HCT116 (cell line): ENCODE measurements around the gene CFAP221. TPM values are rescaled to one million over a fixed set of nuclear protein-coding genes. Genes with fewer than 3 reads are reported as not detected.
A peak's percentile ranks its signal among the peaks of the same experiment; 100 is the strongest.

Experiments used
- ATAC-seq: fragments of 200-7000 bp; cut with Tn5 transposase; 2 replicates; pipeline ENCODE4 v1.9.1; 2020; ENCODE audit warnings: mild to moderate bottlenecking, moderate library complexity
- BruUV-seq: library from RNA; stranded (reverse); fragments of 400-500 nt; replicated peaks from 2 replicates; lab custom pipeline; 2021; lab: Mats Ljungman, UMichigan
- CTCF ChIA-PET: fragments of 300-600 bp; sonication (Branson Sonifier 250); formaldehyde crosslinking; loops from one replicate; lab custom pipeline; 2021; ENCODE audit warnings: antibody characterized with exemption; lab: Charles Lee
- POLR2A ChIA-PET: fragments of 300-600, 350-600 bp; sonication (Branson Sonifier 250); formaldehyde crosslinking; loops from one replicate; lab custom pipeline; 2021; ENCODE audit warnings: antibody characterized with exemption; lab: Charles Lee
- RAD21 ChIA-PET, 2 experiments: fragments of 300-600 bp; sonication (Branson Sonifier 250); formaldehyde crosslinking; loops; one replicate each; lab custom pipeline; 2023; ENCODE audit warnings: low total read pairs in 2 of 2; ENCODE audit not compliant: uncharacterized antibody in 2 of 2, unreplicated experiment in 2 of 2, low non-redundant PET in 1 of 2; lab: Charles Lee
- DNase-seq: peaks from one replicate; pipeline ENCODE4 v3.0.0-alpha.2; 2010; ENCODE audit warnings: low read depth, low spot score
- H2AFZ ChIP-seq: fragments of 200-600 bp; shearing (Covaris generic), sonication (generic); 2 replicates; pipeline ENCODE4 v1.6.1; 2017; ENCODE audit warnings: low read depth, mixed run types, mixed read lengths, antibody characterized with exemption, low read length; ENCODE audit not compliant: poor library complexity, severe bottlenecking
- H3K27ac ChIP-seq: 2 replicates; pipeline ENCODE4 v1.5.1; 2012; ENCODE audit warnings: low read depth, low read length
- H3K27me3 ChIP-seq: fragments of 200-600 bp; sonication (generic); 2 replicates; pipeline ENCODE4 v1.6.1; 2016; ENCODE audit warnings: mixed run types, low read length, mixed read lengths; ENCODE audit not compliant: insufficient read depth
- H3K36me3 ChIP-seq, 2 experiments: fragments of 200-500 bp in 1 of 2; fragments of 200-600 bp in 1 of 2; sonication (Bioruptor generic) in 1 of 2; sonication (generic) in 1 of 2; 2 replicates each; pipeline versions ENCODE4 v1.5.1 to v1.6.1; 2014 to 2016; ENCODE audit warnings: low read length in 2 of 2, inconsistent platforms in 1 of 2, mixed read lengths in 1 of 2, mixed run types in 1 of 2; ENCODE audit not compliant: insufficient read depth in 2 of 2, control insufficient read depth in 1 of 2
- H3K4me1 ChIP-seq, 2 experiments: fragments of 200-600 bp in 1 of 2; sonication (generic) in 1 of 2; 2 replicates each; pipeline versions ENCODE4 v1.5.1 to v1.6.1; 2012 to 2017; ENCODE audit warnings: low read length in 2 of 2, inconsistent platforms in 1 of 2, mild to moderate bottlenecking in 1 of 2, mixed read lengths in 1 of 2, mixed run types in 1 of 2, moderate library complexity in 1 of 2; ENCODE audit not compliant: insufficient read depth in 2 of 2, control insufficient read depth in 1 of 2
- H3K4me2 ChIP-seq: fragments of 200-600 bp; sonication (generic); 2 replicates; pipeline ENCODE4 v1.6.1; 2017; ENCODE audit warnings: mixed run types, low read length, mixed read lengths
- H3K4me3 ChIP-seq, 2 experiments: fragments of 200-600 bp in 1 of 2; sonication (generic) in 1 of 2; replicated peaks in 1 of 2; 2 replicates each; pipeline ENCODE4 v1.5.1; 2011 to 2016; ENCODE audit warnings: low read length in 2 of 2, control low read depth in 1 of 2, low read depth in 1 of 2, mild to moderate bottlenecking in 1 of 2, mixed read lengths in 1 of 2, mixed run types in 1 of 2
- H3K79me2 ChIP-seq: fragments of 200-600 bp; sonication (generic); 2 replicates; pipeline ENCODE4 v1.6.1; 2017; ENCODE audit warnings: mild to moderate bottlenecking, mixed run types, low read length, moderate library complexity, mixed read lengths; ENCODE audit not compliant: insufficient read depth
- H3K9ac ChIP-seq: fragments of 200-600 bp; sonication (generic); 2 replicates; pipeline ENCODE4 v1.6.1; 2016; ENCODE audit warnings: low read length, mixed read lengths
- H3K9me2 ChIP-seq: fragments of 200-600 bp; sonication (generic), shearing (Covaris generic); 2 replicates; pipeline ENCODE4 v1.6.1; 2017; ENCODE audit warnings: mixed run types, mild to moderate bottlenecking, moderate library complexity; ENCODE audit not compliant: insufficient read depth
- H3K9me3 ChIP-seq, 2 experiments: fragments of 200-500 bp in 1 of 2; fragments of 200-600 bp in 1 of 2; sonication (Bioruptor generic) in 1 of 2; sonication (generic) in 1 of 2; 2 replicates each; pipeline ENCODE4 v1.6.1; 2014 to 2017; ENCODE audit warnings: low read length in 2 of 2, mixed read lengths in 2 of 2, inconsistent platforms in 1 of 2, low read depth in 1 of 2, mild to moderate bottlenecking in 1 of 2, mixed run types in 1 of 2, moderate library complexity in 1 of 2; ENCODE audit not compliant: control insufficient read depth in 1 of 2, insufficient read depth in 1 of 2
- H4K20me1 ChIP-seq: fragments of 200-600 bp; sonication (generic), shearing (Covaris generic); 2 replicates; pipeline ENCODE4 v1.6.1; 2017; ENCODE audit warnings: mixed run types, mild to moderate bottlenecking, moderate library complexity; ENCODE audit not compliant: insufficient read depth
- CBX3 ChIP-seq: IDR thresholded peaks from 2 replicates; pipeline ENCODE4 v1.6.1; 2012; ENCODE audit warnings: low read depth
- CEBPB ChIP-seq: IDR thresholded peaks from 2 replicates; pipeline ENCODE4 v1.6.1; 2012; ENCODE audit warnings: low read depth
- CTCF ChIP-seq, 3 experiments: fragments of 200-600 bp in 1 of 3; sonication (generic) in 1 of 3; IDR thresholded peaks in 2 of 3; conservative IDR thresholded peaks in 1 of 3; 2 replicates each; pipeline ENCODE4 v1.5.1; 2012 to 2017; ENCODE audit warnings: low read depth in 2 of 3, low read length in 2 of 3, antibody characterized with exemption in 1 of 3, borderline replicate concordance in 1 of 3, control low read depth in 1 of 3, mild to moderate bottlenecking in 1 of 3, mixed read lengths in 1 of 3, mixed run types in 1 of 3, moderate library complexity in 1 of 3; ENCODE audit not compliant: insufficient read depth in 1 of 3
- EGR1 ChIP-seq: IDR thresholded peaks from 2 replicates; pipeline ENCODE4 v1.6.1; 2012; ENCODE audit warnings: low read depth
- EZH2phosphoT487 ChIP-seq: fragments of 200-600 bp; IDR thresholded peaks from 2 replicates; pipeline ENCODE4 v1.6.1; 2018; ENCODE audit warnings: antibody characterized with exemption, borderline replicate concordance
- JUND ChIP-seq: IDR thresholded peaks from 2 replicates; pipeline ENCODE4 v1.6.1; 2012
- RAD21 ChIP-seq: IDR thresholded peaks from 2 replicates; pipeline ENCODE4 v1.6.1; 2012; ENCODE audit warnings: low read depth, mild to moderate bottlenecking
- SIN3A ChIP-seq: IDR thresholded peaks from 2 replicates; pipeline ENCODE4 v1.6.1; 2012; ENCODE audit warnings: low read depth
- YY1 ChIP-seq: IDR thresholded peaks from 2 replicates; pipeline ENCODE4 v1.6.1; 2011; ENCODE audit warnings: low read length, low read depth, moderate library complexity, mild to moderate bottlenecking; ENCODE audit not compliant: insufficient replicate concordance; ENCODE audit errors: extremely low read depth
- ZNF274 ChIP-seq: fragments of 200-500 bp; sonication (Bioruptor generic); IDR thresholded peaks from 2 replicates; pipeline ENCODE4 v1.6.1; 2014; ENCODE audit warnings: mild to moderate bottlenecking, low read depth, low read length, inconsistent platforms
- intact Hi-C: fragments of 100-400 bp; cut with micrococcal nuclease; formaldehyde crosslinking; loops from 2 replicates; pipeline ENCODE4 v1.10.0; 2022
- total RNA-seq: library from RNA; stranded (reverse); gene quantifications from one replicate; pipeline ENCODE4 v1.2.1, GENCODE V29; 2021; ENCODE audit not compliant: unreplicated experiment

CFAP221 gene
- total RNA-seq, 1 experiment from 2014 or later = 0.96 TPM

- CTCF ChIA-PET = interaction anchor here (0.8 to 1.3 kb wide), 13 partner anchors 15 to 611 kb away, joined by 3 to 26 read pairs (median 3); partner anchors contain the start of genes TMEM177 and TMEM185B
- POLR2A ChIA-PET = no interaction called here
- Histone ChIP-seq H4K20me1 (no peaks in the 10 kb centered on the region), H3K27me3 (no peaks in the 10 kb centered on the region), H3K27ac (no peak overlapping the region), H3K36me3 (no peaks in the 10 kb centered on the region), H3K4me2 (no peak overlapping the region), H3K79me2 (no peaks in the 10 kb centered on the region), H3K9me2 (no peaks in the 10 kb centered on the region), H2AFZ (no peak overlapping the region), H3K9ac (no peak overlapping the region), H3K4me3 (no peak overlapping the region), H3K4me1 (peaks cover 0 to 5% of the 10 kb centered on the region in 2 experiments; a peak in 1 of 4 replicates), H3K9me3 (peaks cover 0 to 10% of the 10 kb centered on the region in 2 experiments; a peak in 1 of 4 replicates)
- TF ChIP-seq SIN3A = no peak
- TF ChIP-seq JUND = no peak
- TF ChIP-seq EGR1 = no peak
- TF ChIP-seq YY1 = no peak
- no peak for TF ChIP-seq CEBPB
- no peak for TF ChIP-seq EZH2phosphoT487
- TF ChIP-seq ZNF274 = no peak
- TF ChIP-seq RAD21 = no peak
- no peak for TF ChIP-seq CBX3
- no TSS peak for BruUV-seq
- intact Hi-C loops = loop anchor here (5.0 to 10.0 kb wide), 3 partner anchors 312 to 975 kb away; partner anchors contain the start of gene EPB41L5
- ATAC-seq (no peak; the same call in 1 of the 2 replicates), DNase-seq (no peak)
- RAD21 ChIA-PET = interaction anchor here in 1 of 2 experiments (0.7 kb wide), 1 partner anchor 472 kb away, joined by 3 read pairs; no protein-coding TSS in a partner anchor
These were observed 158.1 kb downstream of the CFAP221 start for GRCh38 chr2:119702203-119702917.

GRCh38 chr2:119702918-119703401 is 158.7 kb downstream of the CFAP221 start:
- DNase-seq (peak; percentile 58), ATAC-seq (peak; percentile 99)
- Histone ChIP-seq H2AFZ (peak overlapping the region; percentile 77), H3K9ac (no peak overlapping the region), H3K27ac (no peak overlapping the region), H3K4me3 (no peak overlapping the region), H3K9me3 (peaks cover 0 to 10% of the 10 kb centered on the region in 2 experiments; a peak in 1 of 4 replicates), H3K4me1 (peaks cover 0 to 5% of the 10 kb centered on the region in 2 experiments; a peak in 1 of 4 replicates), H3K36me3 (no peaks in the 10 kb centered on the region), H3K27me3 (no peaks in the 10 kb centered on the region), H3K4me2 (peak overlapping the region; percentile 41), H3K79me2 (no peaks in the 10 kb centered on the region), H4K20me1 (no peaks in the 10 kb centered on the region), H3K9me2 (no peaks in the 10 kb centered on the region)
- ChIA-PET RAD21 (interaction anchor here (0.6 to 0.7 kb wide), 4 partner anchors 318 to 472 kb away, joined by 3 to 4 read pairs (median 3); no protein-coding TSS in a partner anchor), CTCF (interaction anchor here (0.7 to 1.3 kb wide), 15 partner anchors 14 to 610 kb away, joined by 3 to 26 read pairs (median 4); partner anchors contain the start of genes TMEM177 and TMEM185B), POLR2A (no interaction called here)
- TF ChIP-seq CTCF (IDR thresholded peaks at IDR 0.05 in 2 of 3, conservative IDR thresholded peaks at IDR 0.05 in 1 of 3; ENCODE audit: borderline replicate concordance in 1 of 3, insufficient read depth in 1 of 3, low read depth in 2 of 3, low read length in 2 of 3) = peak; percentile 93 to 98 (median 97)
- TF ChIP-seq YY1 = no peak
- TF ChIP-seq RAD21 = peak; percentile 92
- BruUV-seq = no TSS peak
- intact Hi-C loops = loop anchor here (1.0 to 10.0 kb wide), 5 partner anchors 120 to 974 kb away; partner anchors contain the start of gene EPB41L5
